ENCODE measurements around the gene SUSD3.
A peak's percentile ranks its signal among the peaks of the same experiment; 100 is the strongest.

Gene SUSD3

DNA sequence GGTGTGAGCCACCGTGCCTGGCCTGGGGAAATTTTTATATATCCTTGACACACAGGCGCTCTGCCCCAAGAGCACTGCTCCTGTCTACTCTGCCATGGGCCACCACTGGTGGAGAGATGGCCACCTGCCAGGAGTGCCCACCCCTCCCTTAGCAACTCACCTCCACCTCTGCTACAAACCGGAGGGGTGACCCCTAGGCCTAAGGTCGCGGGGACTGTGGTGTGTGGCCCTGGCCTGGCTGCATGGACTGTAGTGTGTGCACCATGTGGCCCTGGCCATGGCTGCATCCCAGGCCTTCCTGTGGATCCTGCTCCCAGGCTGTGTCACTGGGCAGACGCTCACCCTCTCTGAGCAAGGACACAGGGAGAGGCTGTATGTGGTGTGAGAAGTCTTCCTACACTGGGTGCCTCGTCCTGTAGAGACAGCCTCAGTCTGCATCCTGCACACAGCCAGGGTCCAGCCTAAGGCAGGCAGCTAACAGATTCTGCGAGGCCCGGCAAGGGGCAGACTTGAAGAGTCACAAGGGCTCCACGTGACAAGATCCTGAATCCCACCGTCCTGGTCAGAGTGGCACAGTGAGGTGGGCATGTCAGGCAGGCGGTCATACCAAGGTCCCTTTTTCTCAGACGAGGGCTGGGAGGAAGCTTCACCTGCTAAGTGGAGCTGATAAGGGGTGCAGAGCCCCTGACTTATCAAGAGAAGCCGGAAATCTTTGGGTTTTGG is 65.2 kb downstream of the SUSD3 start:
- DNase-seq (ENCODE audit: low read depth in 2 of 2), result no peak

DNA sequence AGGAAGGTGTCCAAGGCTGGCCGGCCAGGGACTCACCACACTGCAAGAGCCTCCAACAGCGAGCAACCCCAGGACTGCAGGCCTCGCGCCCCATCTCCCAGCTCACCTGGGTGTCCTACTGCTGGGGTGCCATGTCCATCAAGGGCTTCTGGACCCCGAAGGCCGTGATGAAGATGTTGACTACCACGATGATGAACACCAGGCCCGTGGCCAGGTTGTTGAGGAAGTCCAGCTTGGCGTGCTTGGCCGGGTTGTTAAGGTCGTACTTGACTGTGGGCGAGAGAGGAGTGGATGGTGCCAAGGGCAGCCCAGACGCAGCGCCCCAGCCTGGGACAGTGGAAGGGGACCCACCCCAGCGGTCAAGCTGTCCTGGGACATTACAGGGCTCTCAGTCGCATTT is 66.3 kb downstream of the SUSD3 start:
- no peak for DNase-seq (ENCODE audit: low read depth in 2 of 2)

DNA sequence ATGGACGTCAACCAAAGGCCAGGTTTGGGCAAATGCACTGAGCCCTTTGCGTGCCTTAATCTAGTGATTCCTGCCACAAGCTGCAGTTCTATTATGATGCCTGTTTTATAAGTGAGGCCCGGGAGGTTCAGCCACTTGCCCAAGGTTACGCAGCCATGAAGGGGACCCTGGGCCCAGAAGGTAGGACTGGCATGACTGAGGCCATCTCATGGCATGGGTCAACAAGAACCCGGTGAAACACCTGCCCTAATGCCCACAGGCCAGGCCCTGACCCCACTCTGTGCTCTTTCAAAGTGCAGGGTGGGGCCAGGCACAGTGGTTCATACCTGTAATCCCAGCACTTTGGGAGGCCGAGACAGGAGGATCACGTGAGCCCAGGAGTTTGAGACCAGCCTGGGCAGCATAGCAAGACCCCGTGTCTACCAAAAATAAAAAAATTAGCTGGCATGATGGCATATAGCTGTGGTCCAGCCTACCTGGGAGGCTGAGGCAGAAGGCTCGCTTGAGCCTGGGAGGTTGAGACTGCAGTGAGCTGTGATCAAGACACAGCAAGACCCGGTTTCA is 66.9 kb downstream of the SUSD3 start:
- no peak for DNase-seq (ENCODE audit: low read depth in 2 of 2)

DNA sequence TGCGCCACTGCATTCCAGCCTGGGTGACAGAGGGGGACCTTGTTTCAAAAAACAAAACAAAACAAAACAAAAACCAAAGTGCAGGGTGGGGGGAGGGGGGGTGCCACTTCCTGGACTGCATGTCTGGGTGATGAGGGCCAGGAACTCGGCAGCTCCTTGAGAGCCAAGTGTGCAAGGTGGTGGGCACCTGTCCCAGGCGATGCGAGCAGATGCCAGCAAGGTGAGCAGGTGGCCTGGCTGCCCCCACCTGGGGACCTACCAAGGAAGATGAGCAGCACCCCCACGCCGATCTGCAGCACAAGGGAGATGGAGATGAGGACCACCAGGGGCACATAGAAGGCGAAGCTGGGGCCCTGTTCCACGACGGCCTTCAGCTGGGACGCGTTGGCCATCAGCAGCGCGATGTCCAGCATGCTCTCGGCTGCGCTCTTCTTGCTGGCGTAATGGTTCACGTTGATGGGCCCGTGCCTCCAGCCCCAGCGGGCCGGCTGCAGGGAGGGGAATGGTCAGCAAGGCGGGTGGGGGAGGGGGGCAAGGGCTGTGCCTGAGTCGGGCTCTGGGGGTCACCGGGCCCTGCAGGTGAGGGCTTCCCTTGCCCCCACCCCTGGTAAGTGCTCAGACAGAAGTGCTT is 67.8 kb downstream of the SUSD3 start:
- DNase-seq (ENCODE audit: low read depth in 2 of 2), result no peak

DNA sequence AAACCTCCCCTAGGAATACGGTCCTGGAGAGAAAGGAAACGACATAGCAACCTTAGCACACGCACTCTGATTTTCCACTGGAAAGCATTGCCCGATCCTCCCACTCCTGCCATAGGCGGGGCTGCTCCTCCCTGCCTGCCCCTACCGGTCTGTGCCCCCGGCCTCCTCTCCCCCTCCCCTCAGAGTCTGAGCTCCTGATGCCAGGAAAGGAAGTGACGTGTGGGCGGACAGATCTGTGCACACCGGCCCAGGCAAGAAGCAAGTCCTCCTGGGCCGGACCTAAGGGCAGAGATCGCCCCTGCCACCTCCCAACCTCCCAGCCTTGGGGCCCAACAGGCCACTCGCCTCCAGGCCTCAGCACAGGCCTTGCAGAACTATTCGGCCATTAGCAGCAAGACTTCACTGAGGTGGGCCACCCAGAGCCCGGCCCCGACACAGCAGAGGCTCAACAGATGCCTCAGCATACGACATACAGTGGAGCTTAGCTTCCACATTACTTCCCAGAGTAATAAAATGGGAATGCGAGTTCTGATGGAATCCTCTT is 68.4 kb downstream of the SUSD3 start:
- no peak for DNase-seq (ENCODE audit: low read depth in 2 of 2)

DNA sequence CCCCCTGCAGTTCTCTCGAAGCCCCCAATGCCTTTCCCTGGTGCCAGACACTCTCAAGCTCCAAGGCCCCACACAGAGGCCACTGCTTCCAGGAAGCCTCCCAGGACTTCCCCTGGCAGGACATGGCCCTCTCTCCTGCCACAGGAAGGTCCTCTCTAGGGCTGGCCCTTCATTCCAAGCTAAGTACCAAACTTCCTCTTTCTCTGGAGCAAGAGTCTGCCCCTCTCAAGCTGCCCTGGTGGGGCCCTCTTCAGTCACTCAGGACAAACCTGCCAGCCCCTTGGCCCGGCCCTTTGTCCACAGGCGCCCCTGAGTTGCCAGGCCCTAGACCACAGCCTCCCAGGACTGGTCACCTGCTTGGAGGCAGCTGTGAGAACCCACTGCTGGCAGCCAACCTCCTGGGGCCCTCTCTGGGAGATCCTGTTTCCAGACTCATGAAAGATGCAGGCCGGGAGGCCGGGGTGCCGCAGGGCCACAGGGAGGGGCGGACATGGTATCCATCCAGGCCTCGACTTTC is 69.0 kb downstream of the SUSD3 start:
- DNase-seq (ENCODE audit: low read depth in 2 of 2), result no peak

DNA sequence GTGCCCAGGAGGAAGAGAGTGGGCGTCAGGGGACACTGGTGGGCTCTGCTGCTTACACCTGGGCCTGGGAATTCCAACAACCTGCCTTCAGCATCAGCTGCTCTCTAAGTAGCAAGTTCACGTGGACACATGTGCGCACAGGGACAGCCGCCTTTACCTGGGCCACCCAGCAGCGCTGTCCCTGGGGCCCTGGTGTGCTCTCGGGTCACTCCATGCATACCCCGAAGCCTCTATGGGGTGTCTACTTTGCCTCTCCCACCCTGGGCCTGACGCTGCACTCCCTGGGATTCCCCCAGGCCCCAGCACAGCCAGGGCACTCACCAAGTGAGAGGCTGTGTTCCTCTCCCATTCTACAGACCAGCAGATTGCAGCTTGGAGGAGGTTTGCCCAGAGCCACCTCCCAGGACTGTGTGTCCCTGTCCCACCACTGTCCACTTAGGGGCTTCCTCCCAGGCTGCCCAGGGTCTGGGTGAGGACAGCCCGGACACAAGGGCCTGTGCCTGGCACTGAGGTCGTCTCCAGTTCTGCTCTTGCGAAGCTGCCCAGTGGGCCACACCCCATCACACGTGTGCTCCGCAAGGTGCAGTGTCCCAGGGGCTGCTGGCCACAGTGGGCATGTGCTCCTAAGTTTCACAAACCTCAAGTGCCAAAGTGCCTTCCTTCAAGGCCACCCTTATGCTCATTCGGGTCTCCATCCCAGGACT is 69.7 kb downstream of the SUSD3 start:
- DNase-seq (ENCODE audit: low read depth in 2 of 2), result no peak

DNA sequence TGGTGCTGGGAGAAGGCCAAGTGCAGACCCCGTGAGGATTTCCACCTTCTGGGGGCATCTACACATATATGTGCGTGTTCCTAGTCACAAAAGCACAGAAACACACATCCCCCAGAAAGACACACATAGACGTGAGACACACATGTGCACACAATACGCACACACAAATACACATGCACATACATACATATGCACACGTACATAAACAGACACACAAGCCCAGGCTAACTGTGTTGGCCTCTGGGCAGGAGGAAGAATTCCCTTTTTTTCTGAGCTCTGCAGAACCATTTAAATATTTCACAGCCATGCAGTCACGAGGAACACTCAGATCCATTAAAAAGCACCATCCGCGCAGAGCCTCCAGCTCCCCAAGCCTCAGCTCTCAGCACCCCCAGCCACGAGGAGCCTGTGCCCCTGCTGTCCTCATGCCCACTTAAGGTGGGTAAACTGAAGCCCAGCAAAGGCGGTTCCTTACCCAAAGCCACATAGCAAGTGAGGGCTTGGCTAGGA is 70.3 kb downstream of the SUSD3 start:
- no peak for DNase-seq (ENCODE audit: low read depth in 2 of 2)

DNA sequence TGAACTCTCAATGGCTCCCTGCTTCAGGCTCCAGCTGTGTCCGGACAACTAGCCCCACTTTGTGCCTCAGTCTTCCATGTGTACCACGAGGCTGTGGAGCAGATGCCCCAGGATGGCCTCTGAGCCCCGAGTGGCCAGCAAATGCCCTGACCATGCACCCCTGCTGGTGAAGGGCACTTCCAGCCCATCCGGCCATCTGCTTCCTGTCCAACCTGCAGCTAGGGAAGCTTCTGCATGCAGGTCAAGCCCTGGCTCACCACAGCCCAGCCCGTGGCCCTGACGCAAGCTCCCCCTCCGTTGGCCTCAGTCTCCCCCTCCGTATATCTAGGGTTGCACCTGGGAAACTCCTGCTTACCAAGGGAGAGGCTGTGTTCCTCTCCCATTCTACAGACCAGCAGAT is 70.8 kb downstream of the SUSD3 start:
- no peak for DNase-seq (ENCODE audit: low read depth in 2 of 2)

DNA sequence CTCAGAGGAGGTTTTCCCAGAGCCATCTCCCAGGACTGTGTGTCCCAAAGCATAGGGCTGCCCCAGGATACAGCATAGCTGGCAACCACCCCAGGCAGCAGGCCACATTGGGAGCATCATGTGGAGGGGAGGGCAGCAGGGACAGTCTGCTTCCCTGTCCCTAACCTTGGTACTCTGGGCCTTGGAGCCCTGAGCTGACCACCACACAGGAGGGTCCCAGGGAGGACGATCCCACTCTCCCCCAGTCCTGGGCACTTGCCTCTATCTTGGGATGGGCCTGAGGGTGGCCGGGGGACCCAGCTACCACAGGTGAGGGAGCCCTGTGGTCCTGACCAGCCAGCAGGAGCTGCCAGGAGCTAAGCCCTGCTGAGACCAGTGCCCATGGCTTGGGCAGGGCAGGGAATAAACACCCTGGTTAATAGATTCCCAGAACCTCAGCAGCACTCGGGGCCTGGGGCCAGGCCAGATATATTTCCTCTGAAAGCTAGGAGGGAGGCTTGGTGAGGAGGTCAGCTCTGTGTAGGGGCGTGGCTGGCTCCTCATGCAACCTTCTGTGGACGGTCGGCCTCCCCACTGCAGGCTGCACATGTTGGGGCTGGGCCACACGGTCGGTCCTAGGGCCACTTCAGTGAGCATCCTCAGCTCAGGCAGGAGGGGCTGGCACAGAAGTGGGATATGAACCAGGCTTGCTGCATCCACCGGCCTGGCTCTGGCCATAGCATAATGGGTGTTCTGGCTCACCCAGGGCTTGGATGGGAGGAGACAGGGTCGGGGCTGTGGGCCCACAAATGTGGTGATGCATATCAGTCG is 71.4 kb downstream of the SUSD3 start:
- DNase-seq (ENCODE audit: low read depth in 2 of 2), result no peak

DNA sequence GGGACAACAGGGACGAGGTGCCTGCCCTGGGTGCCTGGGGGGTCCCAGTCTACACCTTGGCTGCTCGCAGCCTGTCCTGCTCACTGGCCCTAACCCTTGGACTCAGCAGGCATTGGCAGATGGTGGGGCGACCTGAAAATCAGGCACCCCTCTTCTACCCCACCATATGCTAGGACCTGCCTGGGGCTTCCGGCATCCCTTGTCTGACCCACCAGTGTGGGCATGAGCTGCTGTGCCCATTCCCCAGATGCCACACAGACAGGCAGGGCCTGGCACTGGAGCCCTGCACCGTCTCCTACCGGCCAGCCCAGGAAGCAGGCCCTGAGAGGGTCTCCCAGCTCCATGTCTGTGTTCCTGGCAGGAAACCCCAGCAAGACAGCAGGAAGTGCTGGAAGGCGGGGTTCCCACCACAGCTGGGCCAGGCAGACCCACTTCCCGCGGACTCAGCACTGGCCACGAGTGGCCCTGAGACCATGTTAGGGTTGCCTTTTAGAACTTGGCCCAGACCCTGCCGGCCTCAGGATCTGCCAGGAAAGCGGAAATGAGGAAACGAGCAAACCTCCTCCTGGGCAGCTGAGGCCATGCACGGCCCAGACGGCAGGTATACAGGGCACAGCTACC is 72.5 kb downstream of the SUSD3 start:
- DNase-seq (ENCODE audit: low read depth in 2 of 2), result no peak

DNA sequence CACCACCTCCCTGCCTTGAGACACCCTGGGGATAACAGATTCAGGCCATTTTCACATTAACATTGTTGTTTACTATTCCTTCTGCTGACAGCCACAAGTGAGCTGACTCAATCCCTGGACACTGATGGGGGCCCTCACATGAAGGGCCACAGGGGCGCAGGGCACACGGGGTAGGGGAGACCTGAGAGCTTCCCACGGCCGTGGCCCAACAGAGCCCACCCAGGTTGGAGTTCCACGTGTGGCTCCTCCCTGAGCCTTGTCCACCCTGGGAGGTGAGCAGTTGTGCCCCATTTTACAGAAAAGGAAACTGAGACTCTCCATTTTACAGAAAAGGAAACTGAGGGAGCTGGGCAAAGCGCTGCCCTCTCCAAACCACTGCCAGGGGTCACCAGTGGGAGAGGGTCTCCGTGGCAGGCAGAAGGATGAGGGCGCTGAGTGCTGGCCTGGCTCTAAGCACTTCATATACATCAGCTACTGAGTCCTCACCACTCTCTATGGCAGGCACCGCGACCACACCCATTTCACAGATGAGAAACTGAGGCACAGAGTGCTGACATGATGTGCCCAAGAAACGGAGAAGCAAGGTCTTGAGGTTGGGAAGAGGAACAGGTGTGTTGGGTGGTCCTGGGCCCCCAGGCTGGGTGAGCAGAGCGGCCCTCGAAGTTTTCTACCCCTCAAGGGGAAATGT is 73.2 kb downstream of the SUSD3 start:
- no peak for DNase-seq (ENCODE audit: low read depth in 2 of 2)

DNA sequence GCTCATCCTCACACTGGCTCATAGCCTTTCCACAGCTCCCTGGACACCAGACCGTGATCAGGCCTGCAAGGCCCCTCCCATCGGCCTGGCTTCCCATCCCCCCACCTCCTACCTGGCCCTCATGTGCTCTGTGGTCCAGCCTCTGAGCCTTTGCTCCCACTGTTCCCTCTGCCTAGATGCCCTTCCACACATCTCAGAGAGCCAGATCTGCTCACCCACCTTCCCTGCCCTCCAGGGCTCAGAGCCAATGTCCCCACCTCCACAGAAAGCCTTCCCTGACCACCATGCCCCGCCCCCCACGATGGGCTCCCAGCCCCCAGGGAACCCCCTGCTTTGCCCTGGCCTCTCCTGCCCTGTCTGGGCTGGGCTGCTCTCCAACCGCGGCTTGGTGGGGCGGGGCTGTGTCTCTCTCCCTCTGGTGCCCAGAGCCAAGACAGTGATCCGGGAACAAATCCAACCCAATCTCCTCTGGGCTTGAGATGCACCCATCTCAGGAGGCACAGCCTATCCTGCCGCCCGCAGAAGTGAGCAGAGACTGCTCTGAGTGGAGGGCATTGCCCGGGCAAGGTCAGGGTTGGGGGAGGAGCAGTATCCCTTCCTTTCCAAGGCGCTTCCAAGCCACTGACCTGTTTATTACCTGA is 73.9 kb downstream of the SUSD3 start:
- no peak for DNase-seq (ENCODE audit: low read depth in 2 of 2)

DNA sequence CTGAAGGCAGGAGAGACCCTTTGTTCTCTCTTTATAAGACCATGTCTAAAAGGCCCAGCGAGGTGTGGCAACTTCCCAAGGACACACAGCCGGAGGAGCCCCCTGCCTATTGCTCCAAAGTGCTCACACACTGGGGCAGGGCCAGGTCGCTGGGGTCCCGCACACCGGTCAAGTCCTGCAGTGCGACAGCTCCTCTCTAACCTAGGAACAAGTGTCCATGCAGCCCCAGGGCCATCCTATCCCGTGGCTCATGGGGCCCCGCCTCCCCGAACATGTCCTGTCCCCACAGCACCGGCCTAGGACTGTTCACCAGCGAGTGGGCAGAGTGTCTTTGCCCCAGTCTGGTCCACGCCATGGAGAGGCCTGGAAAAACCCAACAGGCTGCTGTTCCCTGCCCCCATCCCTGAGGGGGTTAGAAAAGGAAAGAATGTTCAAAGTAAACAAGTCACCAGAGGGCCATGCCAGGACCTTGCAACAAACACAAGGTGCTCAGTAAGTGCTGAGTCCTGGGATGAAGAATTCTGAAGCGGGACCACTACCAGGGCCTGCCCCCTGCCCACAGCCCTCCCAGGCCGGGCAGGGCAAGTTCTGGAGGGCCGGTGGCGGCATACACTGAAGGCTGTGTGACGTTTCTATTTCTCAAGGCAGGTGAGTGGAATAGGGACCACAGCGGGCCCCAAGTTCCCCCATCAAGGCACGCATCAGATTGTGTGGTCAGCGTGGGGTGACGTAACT is 74.6 kb downstream of the SUSD3 start:
- DNase-seq (ENCODE audit: low read depth in 2 of 2), result no peak

DNA sequence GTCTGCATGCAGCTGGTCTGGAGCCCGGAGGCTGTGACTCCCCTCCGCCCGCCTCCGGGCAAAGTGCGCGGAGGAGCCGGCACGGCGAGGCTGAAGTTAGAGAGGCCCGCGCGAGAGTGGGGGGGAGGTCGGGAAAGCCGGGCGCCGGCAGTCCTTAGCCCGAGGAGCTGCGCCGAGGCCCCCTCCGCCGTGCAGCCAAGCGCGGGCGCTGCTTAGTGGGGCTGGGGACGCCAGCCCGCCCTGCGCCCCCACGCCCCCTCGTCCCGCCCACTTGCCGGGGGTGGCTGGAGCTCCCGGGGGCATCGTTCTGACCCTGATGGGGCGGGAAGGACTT is 75.1 kb downstream of the SUSD3 start:
- DNase-seq (ENCODE audit: low read depth in 2 of 2), result peak in 1 of 2 donors; percentile 38

DNA sequence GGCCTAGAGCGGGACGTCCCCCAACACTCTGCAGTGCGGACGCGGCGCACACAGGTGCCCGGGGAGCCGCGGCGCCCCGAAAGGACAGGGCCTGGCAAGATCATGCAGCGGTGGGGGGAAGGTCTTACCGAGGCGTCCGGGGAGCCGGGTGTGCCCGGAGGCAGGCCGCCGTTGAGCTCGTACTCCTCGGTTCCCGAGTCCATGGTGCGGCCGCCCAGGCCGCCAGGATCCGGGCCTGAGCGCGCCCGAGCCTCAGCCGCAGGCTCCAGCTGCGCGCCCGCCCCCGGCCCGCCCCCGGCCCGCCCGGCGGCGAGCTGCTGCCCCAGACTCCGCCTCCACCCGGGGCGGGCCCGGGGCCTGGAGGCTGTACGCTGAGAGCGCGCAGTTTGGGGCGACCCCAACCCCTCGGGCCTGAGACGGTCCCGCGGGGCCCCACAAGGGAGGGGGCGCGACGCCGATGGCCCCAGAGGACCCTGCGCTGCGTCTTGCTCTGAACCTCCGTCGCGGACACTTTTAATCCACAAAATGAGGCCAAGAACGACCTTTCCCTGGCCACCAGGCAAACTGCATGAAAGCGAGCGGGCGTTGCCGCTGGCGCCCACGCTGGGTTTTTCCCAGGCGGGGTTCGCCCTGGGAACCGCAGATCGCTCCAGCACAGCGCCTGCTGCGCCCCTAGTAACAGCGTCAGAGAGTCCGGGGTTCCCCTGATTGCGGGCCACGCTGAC is 75.7 kb downstream of the SUSD3 start, which contains the start of gene NINJ1:
Gene NINJ1 (minus strand): TSS at position 237 of the 725 bp plus-strand sequence. CDS start 34 bp downstream, at position 203.
- DNase-seq (ENCODE audit: low read depth in 2 of 2), result peak; percentile 74 to 78

All from activated CD4-positive, alpha-beta T cell treated with anti-CD3 and anti-CD28 coated beads for 24 hours (primary cell).